HepG2 (cell line): ENCODE results near the gene TMPRSS11F. TPM values are rescaled to one million over a fixed set of nuclear protein-coding genes. Genes with fewer than 3 reads are reported as not detected.

Source experiments
- ATAC-seq: fragments of 200-7000 bp; cut with Tn5 transposase; 3 replicates; pipeline ENCODE4 v1.9.1; 2020; ENCODE audit warnings: mild to moderate bottlenecking, moderate library complexity
- BruUV-seq: library from RNA; stranded (reverse); fragments of 400-500 nt; replicated peaks from 2 replicates; lab custom pipeline; 2021; lab: Mats Ljungman, UMichigan
- CTCF ChIA-PET: fragments of 300-600 bp; formaldehyde crosslinking; extraction: SDS; loops from one replicate; lab custom pipeline; 2021; ENCODE audit warnings: low total read pairs, inconsistent platforms, low intra/inter-chr PET ratio; lab: Yijun Ruan, JAX
- POLR2A ChIA-PET: fragments of 350-600 bp; sonication (Branson Sonifier 250); formaldehyde crosslinking; loops from one replicate; lab custom pipeline; 2020; ENCODE audit warnings: antibody characterized with exemption, inconsistent platforms; lab: Yijun Ruan, JAX
- DNase-seq: peaks from one replicate; pipeline ENCODE4 v3.0.0-alpha.2; 2015; ENCODE audit warnings: low spot score
- FAIRE-seq: peaks from 3 replicates; lab custom pipeline; 2011; peaks lifted over from hg19 to GRCh38; lab: Jason Lieb, UNC
- H2AFZ ChIP-seq: one replicate; pipeline ENCODE4 v1.6.1; 2011; ENCODE audit warnings: low read length, inconsistent platforms
- H3K27ac ChIP-seq: fragments of 300-600 bp; 3 replicates; pipeline ENCODE4 v1.8.0; 2011; ENCODE audit warnings: mixed run types, mild to moderate bottlenecking, mixed read lengths, low read length, inconsistent platforms; ENCODE audit not compliant: insufficient read depth; ENCODE audit errors: extremely low read length
- H3K27me3 ChIP-seq, 2 experiments: fragments of 200-600 bp in 1 of 2; 2 replicates in 1 of 2; 3 replicates in 1 of 2; pipeline versions ENCODE4 v1.6.0 to v1.8.0; 2011; ENCODE audit warnings: low read length in 2 of 2, mild to moderate bottlenecking in 2 of 2, moderate library complexity in 2 of 2, inconsistent platforms in 1 of 2; ENCODE audit not compliant: insufficient read depth in 2 of 2, control insufficient read depth in 1 of 2
- H3K36me3 ChIP-seq, 2 experiments: fragments of 200-600 bp in 1 of 2; replicated peaks in 1 of 2; 2 replicates in 1 of 2; 3 replicates in 1 of 2; pipeline versions ENCODE4 v1.5.1 to v1.8.0; 2011; ENCODE audit warnings: low read length in 2 of 2, inconsistent platforms in 1 of 2; ENCODE audit not compliant: insufficient read depth in 2 of 2, control insufficient read depth in 1 of 2
- H3K4me1 ChIP-seq: 2 replicates; pipeline ENCODE4 v1.5.1; 2012; ENCODE audit warnings: low read length, inconsistent platforms; ENCODE audit not compliant: insufficient read depth
- H3K4me2 ChIP-seq: 2 replicates; pipeline ENCODE4 v1.6.0; 2011; ENCODE audit warnings: low read depth, low read length, inconsistent platforms
- H3K4me3 ChIP-seq, 3 experiments: fragments of 200-600 bp in 1 of 3; sonication (generic), shearing (Covaris generic) in 1 of 3; replicated peaks in 1 of 3; 2 replicates each; pipeline ENCODE4 v1.5.1; 2011 to 2016; ENCODE audit warnings: low read length in 3 of 3, inconsistent platforms in 2 of 3, low read depth in 2 of 3, mild to moderate bottlenecking in 2 of 3, control low read depth in 1 of 3, mixed read lengths in 1 of 3; ENCODE audit not compliant: insufficient read depth in 1 of 3
- H3K79me2 ChIP-seq: one replicate; pipeline ENCODE4 v1.6.1; 2011; ENCODE audit warnings: low read length, inconsistent platforms; ENCODE audit not compliant: insufficient read depth
- H3K9ac ChIP-seq: 2 replicates; pipeline ENCODE4 v1.6.0; 2011; ENCODE audit warnings: mild to moderate bottlenecking, low read depth, low read length, inconsistent platforms; ENCODE audit not compliant: insufficient read depth
- H3K9me3 ChIP-seq: 2 replicates; pipeline ENCODE4 v1.5.1; 2012; ENCODE audit warnings: mild to moderate bottlenecking, low read length
- H4K20me1 ChIP-seq: 2 replicates; pipeline ENCODE4 v1.6.0; 2011; ENCODE audit warnings: inconsistent platforms, mild to moderate bottlenecking, low read length, moderate library complexity; ENCODE audit not compliant: insufficient read depth
- GFI1 ChIP-seq: sonication (generic); formaldehyde crosslinking; IDR thresholded peaks from 2 replicates; pipeline ENCODE4 v1.5.0; 2020; ENCODE audit warnings: missing genetic modification reagents, mild to moderate bottlenecking, borderline replicate concordance
- HES4 ChIP-seq: sonication (generic); formaldehyde crosslinking; IDR thresholded peaks from 2 replicates; pipeline ENCODE4 v1.9.0; 2021; ENCODE audit warnings: mild to moderate bottlenecking, missing genetic modification reagents, borderline replicate concordance
- RFXANK ChIP-seq: IDR thresholded peaks from 2 replicates; pipeline ENCODE4 v1.6.1; 2016
- ZNF180 ChIP-seq: sonication (generic); formaldehyde crosslinking; IDR thresholded peaks from 2 replicates; pipeline ENCODE4 v1.4.0; 2020; ENCODE audit warnings: low read depth, missing genetic modification reagents, borderline replicate concordance
- ZNF350 ChIP-seq: sonication (generic); formaldehyde crosslinking; IDR thresholded peaks from 2 replicates; pipeline ENCODE4 v1.4.0; 2020; ENCODE audit warnings: mild to moderate bottlenecking, low read depth, missing genetic modification reagents, borderline replicate concordance
- ZNF530 ChIP-seq: sonication (generic); formaldehyde crosslinking; IDR thresholded peaks from 2 replicates; pipeline ENCODE4 v1.5.0; 2020; ENCODE audit warnings: low read depth, mild to moderate bottlenecking, missing genetic modification reagents
- ZNF780A ChIP-seq: sonication (generic); formaldehyde crosslinking; IDR thresholded peaks from 2 replicates; pipeline ENCODE4 v1.8.0; 2022; ENCODE audit warnings: mild to moderate bottlenecking, missing genetic modification reagents, moderate library complexity
- WGBS: methylation state at CpG from one replicate; pipeline ENCODE4 v1.1.6; 2017; ENCODE audit warnings: low lambda C conversion rate; 5-methylcytosine and 5-hydroxymethylcytosine counted together
- in situ Hi-C: cut with HindIII; loops from 2 replicates; pipeline ENCODE4 v1.10.0; 2017; ENCODE audit warnings: low pct_unique_long_range_greater_than_20kb; ENCODE audit not compliant: extremely low pct_ligation_motif_present
- intact Hi-C: fragments of 100-400 bp; cut with micrococcal nuclease; formaldehyde crosslinking; loops from one replicate; pipeline ENCODE4 v1.10.0; 2022; ENCODE audit not compliant: unreplicated experiment
- polyA plus RNA-seq, 8 experiments: library from polyadenylated mRNA; depleted of rRNA in 3 of 8; stranded (reverse) in 7 of 8; unstranded in 1 of 8; fragments of >200 nt; fragmentation: Illumina TruSeq in 4 of 8; extraction: Trizol in 4 of 8; gene quantifications; 2 replicates each; pipeline versions ENCODE4 v1.2.1 to v1.2.3, GENCODE V29; 2011 to 2016; ENCODE audit warnings: low read depth in 4 of 8, missing spikeins in 1 of 8, mixed read lengths in 1 of 8; ENCODE audit not compliant: insufficient read depth in 1 of 8
- total RNA-seq, 5 experiments: library from RNA; depleted of rRNA; stranded (reverse); fragments of >200 nt; fragmentation: Illumina TruSeq; extraction: Trizol; gene quantifications; 2 replicates each; pipeline ENCODE4 v1.2.3, GENCODE V29; 2016; ENCODE audit warnings: low read depth in 1 of 5
- TF ChIP-seq, protein P1 (sequence below): sonication (generic); formaldehyde crosslinking; IDR thresholded peaks from 2 replicates; pipeline ENCODE4 v1.4.0; 2020; ENCODE audit warnings: missing genetic modification reagents, borderline replicate concordance
- TF ChIP-seq, protein P2 (sequence below): sonication (generic); formaldehyde crosslinking; IDR thresholded peaks from 2 replicates; pipeline ENCODE4 v1.8.0; 2022; ENCODE audit warnings: mild to moderate bottlenecking, missing genetic modification reagents, moderate library complexity
- TF ChIP-seq, protein P3 (sequence below), 2 experiments: sonication (generic) in 1 of 2; formaldehyde crosslinking in 1 of 2; IDR thresholded peaks; 2 replicates each; pipeline versions ENCODE4 v1.6.1 to v1.9.0; 2014 to 2022; ENCODE audit warnings: antibody characterized with exemption in 1 of 2, borderline replicate concordance in 1 of 2, inconsistent platforms in 1 of 2, low read depth in 1 of 2, missing genetic modification reagents in 1 of 2

TMPRSS11F gene
- total and polyA plus RNA-seq, 2 of the 13 experiments (the other 11 are each of a cell fraction or from before 2014, with no cell fraction given): not detected

DNA sequence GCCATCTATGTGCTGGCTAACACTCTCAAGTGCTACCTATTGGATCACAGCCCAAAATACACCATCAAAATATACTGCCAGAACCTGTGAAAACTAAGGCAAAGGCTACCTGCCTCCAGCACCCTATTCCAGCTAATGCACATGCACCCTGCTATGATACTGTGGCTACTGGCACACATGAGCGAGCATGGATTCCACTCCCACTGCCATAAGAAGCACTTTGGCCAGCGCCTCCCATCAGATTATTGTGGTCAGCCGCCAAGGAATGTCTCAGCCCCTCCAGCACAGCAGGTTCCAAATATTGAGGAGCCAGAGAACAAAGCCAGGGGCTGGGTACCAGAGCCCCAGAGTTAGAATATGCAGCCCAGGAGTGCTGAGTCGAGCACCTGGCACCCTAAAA is 32.5 kb upstream of the TMPRSS11F start:
- FAIRE-seq: no peak
- Histone ChIP-seq H3K27me3 (no peaks in the 10 kb centered on the region), H3K4me1 (no peaks in the 10 kb centered on the region), H3K4me2 (no peak overlapping the region), H4K20me1 (no peaks in the 10 kb centered on the region), H3K79me2 (no peaks in the 10 kb centered on the region), H3K27ac (no peak overlapping the region), H3K9ac (no peak overlapping the region), H3K36me3 (no peaks in the 10 kb centered on the region), H3K9me3 (no peaks in the 10 kb centered on the region), H3K4me3 (no peak overlapping the region), H2AFZ (no peak overlapping the region)
- no peak for ATAC-seq
- intact Hi-C loops: no loop called here
- CTCF ChIA-PET: no interaction called here
- POLR2A ChIA-PET: no interaction called here
- BruUV-seq: no TSS peak
- TF ChIP-seq, protein P1, sequence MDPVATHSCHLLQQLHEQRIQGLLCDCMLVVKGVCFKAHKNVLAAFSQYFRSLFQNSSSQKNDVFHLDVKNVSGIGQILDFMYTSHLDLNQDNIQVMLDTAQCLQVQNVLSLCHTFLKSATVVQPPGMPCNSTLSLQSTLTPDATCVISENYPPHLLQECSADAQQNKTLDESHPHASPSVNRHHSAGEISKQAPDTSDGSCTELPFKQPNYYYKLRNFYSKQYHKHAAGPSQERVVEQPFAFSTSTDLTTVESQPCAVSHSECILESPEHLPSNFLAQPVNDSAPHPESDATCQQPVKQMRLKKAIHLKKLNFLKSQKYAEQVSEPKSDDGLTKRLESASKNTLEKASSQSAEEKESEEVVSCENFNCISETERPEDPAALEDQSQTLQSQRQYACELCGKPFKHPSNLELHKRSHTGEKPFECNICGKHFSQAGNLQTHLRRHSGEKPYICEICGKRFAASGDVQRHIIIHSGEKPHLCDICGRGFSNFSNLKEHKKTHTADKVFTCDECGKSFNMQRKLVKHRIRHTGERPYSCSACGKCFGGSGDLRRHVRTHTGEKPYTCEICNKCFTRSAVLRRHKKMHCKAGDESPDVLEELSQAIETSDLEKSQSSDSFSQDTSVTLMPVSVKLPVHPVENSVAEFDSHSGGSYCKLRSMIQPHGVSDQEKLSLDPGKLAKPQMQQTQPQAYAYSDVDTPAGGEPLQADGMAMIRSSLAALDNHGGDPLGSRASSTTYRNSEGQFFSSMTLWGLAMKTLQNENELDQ (CRISPR knock-in tag): no peak
- TF ChIP-seq RFXANK: no peak
- no peak for TF ChIP-seq ZNF780A (CRISPR knock-in tag)
- no peak for TF ChIP-seq GFI1 (CRISPR knock-in tag)
- TF ChIP-seq, protein P2, sequence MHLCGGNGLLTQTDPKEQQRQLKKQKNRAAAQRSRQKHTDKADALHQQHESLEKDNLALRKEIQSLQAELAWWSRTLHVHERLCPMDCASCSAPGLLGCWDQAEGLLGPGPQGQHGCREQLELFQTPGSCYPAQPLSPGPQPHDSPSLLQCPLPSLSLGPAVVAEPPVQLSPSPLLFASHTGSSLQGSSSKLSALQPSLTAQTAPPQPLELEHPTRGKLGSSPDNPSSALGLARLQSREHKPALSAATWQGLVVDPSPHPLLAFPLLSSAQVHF (CRISPR knock-in tag): no peak
- TF ChIP-seq HES4: no peak
- TF ChIP-seq, protein P3, sequence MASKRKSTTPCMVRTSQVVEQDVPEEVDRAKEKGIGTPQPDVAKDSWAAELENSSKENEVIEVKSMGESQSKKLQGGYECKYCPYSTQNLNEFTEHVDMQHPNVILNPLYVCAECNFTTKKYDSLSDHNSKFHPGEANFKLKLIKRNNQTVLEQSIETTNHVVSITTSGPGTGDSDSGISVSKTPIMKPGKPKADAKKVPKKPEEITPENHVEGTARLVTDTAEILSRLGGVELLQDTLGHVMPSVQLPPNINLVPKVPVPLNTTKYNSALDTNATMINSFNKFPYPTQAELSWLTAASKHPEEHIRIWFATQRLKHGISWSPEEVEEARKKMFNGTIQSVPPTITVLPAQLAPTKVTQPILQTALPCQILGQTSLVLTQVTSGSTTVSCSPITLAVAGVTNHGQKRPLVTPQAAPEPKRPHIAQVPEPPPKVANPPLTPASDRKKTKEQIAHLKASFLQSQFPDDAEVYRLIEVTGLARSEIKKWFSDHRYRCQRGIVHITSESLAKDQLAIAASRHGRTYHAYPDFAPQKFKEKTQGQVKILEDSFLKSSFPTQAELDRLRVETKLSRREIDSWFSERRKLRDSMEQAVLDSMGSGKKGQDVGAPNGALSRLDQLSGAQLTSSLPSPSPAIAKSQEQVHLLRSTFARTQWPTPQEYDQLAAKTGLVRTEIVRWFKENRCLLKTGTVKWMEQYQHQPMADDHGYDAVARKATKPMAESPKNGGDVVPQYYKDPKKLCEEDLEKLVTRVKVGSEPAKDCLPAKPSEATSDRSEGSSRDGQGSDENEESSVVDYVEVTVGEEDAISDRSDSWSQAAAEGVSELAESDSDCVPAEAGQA (IDR thresholded peaks at IDR 0.05; ENCODE audit: low read depth): no peak
- TF ChIP-seq, protein P3 (CRISPR knock-in tag; IDR thresholded peaks at IDR 0.05; ENCODE audit: borderline replicate concordance): no peak
- TF ChIP-seq ZNF350: no peak
- TF ChIP-seq ZNF530 (CRISPR knock-in tag): no peak
- no peak for TF ChIP-seq ZNF180 (CRISPR knock-in tag)
- WGBS: 0% methylated on average over 2 of the region's 4 CpGs
- in situ Hi-C loops: loop anchor here (25.0 kb wide), 1 partner anchor 625 kb away; the partner anchor contains the start of gene CENPC
- DNase-seq: no peak
